GM21526 (cell line): ENCODE measurements around the gene FGD3.
"Not testable (repeated sequence)": the region's sequence is repeated elsewhere in the genome, so short reads cannot be mapped to it uniquely, and the experiment has no call there.

Experiments used
- ATAC-seq: cut with Tn5 transposase; IDR thresholded peaks from one replicate; pipeline ENCODE4 v1.9.1; 2021; ENCODE audit warnings: moderate library complexity; ENCODE audit not compliant: unreplicated experiment, low FRiP score

The FGD3 gene

DNA sequence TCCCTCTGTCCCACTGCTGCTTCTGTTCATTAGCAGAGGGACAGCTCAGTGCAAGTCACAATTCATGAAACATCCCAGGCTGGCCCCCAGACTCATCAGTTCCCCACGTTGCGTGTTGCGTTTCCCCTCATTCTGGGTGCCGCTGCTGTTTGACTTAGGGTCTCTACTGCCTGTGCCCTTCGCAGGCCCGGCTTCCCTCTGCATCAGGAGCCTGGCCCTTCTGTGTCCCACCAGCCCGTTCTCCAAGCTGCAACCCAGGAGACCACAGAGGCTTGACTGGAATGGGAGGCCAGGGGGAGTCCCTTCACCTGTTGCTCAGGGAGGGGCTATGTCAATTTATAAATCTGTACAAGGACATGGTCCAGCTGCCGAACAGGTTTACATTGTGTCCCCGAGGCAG is 57.2 kb downstream of the FGD3 start:
- no peak for ATAC-seq

DNA sequence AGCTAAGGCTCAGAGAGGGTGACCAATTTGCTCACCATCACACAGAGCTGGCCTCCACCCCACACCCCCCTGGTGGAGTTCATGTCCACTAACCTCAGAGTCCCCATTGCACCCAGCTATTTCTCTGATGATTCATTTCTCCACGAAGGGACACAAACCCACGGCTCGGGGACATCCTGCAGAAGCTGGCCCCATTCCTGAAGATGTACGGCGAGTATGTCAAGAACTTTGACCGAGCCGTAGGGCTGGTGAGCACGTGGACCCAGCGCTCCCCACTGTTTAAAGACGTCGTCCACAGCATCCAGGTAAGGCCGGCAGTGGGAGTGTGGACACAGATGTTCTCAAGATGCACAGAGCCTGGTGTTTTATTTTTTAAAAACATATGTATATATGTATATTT is 58.6 kb downstream of the FGD3 start:
- no peak for ATAC-seq

DNA sequence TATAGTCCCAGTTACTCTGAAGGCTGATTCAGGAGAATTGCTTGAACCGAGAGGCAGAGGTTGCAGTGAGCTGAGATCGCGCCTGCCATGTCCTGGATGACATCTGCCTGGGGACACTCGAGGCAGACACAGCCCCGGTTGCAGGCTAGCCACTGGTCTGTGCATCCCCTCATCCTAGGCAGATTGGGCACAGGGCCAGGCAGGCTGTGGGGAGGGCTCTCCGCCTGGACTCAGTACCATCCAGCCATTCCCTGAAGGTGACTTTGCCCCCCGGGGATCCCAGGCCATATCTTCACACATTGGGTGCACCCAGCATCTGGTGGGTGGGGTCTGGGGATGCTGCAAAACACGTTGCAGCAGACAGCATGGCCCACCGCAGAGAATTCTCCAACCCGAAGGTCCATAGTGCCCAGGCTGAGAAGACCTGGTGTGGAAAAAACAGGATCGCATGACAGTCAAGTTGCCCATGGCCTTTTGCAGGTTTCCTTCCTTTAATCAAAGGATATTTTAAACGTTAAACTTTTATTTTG is 60.3 kb downstream of the FGD3 start:
- ATAC-seq: no peak

DNA sequence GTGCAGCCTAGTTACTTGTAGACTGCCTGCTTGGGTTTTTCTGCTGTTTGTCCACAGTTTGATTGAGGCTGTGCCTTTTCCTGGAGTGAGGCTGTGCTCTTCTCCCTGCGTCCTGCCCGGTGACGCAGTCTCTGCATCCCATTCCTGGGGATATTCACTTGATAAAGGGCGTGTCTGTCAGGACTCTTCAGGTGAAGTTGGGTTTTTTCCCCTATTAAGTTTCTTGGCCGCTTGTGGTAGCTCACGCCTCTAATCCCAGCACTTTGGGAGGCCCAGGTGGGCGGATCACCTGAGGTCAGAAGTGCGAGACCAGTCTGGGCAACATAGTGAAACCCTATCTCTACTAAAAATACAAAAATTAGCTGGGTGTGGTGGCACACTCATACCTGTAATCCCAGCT is 61.1 kb downstream of the FGD3 start:
- no peak for ATAC-seq

DNA sequence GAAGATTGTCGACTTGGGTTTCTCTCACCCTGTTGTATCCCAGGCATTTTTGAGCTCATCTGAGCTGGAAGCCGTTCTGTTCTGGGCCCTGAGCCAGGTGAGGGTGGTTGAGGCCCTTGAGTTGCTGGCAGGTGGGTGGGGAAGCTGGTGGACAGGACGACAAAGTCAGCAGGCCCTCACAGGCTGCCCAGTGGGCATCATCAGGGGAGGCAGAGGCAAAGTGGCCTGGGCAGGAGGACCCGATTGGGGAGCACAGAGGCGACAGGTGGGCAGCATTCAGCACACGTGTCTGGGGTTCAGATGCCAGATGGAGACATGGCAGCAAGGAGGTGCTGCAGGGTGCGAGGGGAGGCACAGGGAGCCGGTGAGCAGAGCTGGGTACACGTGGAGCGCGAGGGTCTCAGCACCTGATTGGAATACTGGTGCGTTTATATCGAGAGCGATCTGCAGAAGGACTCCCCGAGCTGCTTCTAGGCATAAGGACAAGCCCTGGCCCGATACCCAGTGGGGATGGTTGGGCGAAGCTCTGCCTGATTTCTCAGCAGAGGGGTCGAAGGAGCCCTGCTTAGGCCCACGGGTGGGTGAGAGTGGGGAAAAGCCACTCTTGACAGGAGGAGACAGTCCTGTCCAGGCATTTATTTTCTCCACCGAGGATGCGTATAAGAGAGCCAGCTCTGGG is 62.2 kb downstream of the FGD3 start:
- no peak for ATAC-seq

DNA sequence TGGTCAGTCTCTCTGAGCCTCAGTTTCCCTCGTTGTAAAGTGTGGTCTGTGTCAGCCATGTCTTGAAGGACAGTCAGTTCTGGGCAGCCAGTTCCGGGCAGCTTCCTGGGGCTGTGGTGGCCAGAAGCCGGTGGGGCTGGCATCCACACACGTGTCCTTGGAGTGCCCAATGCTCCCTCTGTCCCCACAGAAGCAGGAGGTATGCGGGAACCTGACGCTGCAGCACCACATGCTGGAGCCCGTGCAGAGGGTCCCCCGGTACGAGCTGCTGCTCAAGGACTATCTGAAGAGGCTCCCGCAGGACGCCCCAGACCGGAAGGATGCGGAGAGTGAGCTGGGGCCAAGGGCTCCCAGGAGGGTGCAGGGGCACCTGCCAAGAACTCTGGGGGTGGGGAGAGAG is 62.7 kb downstream of the FGD3 start:
- no peak for ATAC-seq

DNA sequence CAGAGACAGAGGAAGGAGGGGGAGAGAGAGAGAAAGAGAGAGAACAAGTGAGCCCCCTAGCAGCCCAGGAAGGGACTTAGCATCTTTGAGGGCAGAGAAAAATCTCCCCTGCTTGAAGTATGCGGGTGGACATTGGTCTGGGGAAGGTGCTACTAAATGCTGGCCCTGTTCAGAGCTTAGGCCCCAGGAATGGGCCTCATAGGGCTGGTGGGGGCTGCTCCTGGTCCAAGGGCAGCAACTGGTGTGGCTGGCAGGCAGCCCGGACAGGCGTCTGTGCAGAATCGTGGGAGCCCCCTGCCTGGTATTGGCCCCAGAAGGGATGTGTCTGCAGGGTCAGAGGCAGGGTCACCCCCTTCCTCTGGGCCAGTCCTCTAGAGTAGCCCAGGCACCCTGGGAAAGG is 63.4 kb downstream of the FGD3 start:
- no peak for ATAC-seq

DNA sequence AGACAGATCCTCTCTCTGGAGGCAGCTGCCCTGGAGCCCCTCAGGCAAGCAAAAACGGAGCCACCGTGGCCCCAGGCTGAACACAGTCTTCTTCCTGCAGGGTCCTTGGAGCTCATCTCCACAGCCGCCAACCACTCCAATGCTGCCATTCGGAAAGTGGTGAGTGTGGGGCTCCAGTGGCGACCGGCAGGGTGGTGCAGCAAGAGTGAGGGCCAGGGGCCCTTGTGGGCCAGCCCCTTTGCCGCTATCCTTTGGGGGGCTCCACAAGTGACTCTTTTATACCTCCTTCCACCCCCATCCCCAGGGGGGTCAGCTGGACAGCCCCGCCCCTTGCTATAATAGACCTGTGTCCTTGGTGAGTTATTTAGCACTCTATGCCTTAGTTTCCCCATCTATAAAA is 63.8 kb downstream of the FGD3 start:
- ATAC-seq: no peak

DNA sequence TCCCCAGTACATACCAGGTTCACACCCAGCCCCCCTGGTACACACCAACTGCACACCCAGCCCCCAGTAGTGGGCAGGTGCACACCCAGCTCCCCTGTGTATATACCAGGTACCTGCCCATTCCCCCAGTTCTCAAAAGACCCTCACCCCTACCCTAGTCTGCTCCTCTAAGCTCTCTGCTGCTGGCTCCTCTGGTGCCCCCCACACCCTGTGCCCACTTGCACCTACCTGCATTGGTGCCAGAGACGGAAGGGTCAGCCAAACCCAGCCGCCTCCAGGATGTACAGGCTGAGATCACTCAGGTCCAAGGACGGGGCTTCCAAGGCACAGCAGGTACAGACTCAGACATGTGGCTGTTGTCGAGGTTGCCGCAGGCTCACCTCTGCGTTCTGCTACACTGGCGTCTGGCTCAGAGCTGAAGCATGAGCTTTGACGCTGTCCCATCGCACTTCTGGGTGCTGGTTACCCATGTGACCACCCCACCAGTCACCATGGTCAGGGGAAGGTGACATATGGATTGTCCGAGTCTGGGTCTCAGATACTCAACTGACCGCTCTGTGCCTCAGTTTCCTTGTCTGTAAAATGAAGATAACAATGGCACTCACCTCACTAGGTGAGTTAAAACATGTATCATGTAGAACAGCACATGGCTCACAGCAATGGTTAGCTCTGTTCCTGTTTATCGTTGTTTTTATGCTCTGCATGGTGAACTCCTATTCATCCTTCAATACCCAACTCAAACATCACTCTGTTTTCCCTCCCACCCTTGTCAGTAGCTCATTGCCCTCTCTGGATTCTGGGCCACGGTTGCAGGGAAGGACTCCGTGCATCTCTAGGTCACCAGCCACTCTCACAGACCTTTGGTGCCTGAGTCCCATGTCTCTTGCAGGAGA is 65.9 kb downstream of the FGD3 start:
- no peak for ATAC-seq

DNA sequence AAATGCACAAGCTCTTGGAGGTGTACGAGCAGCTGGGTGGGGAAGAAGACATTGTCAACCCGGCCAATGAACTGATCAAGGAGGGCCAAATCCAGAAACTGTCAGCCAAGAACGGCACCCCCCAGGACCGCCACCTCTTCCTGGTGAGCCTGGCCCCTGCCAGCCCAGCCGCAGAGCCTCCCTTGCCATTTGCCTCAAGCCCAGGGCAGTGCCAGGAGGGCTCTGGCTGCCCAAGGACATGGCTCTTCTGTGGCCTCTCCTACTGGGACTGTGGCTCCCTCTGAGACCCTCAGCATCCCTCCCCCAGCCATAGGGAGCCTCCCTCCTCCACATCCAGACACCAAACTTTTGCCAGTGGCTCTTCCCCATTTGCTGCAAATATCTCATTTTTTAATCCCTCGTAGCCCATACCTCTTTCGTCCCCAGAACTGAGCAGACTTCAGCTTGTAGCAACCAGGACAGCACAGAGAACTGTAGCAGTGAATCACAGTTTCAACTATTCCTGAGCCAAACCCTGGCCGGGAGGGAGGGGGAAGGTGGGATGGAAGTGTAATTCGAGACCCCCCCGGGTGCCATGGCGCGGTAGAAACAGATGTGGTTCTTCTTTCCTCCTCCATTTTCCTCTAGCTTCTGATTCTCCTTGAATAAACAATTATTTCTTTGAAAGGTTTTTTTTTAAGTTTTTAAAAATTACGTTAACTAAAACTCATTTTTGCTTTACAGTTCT is 66.7 kb downstream of the FGD3 start:
- ATAC-seq: no peak

DNA sequence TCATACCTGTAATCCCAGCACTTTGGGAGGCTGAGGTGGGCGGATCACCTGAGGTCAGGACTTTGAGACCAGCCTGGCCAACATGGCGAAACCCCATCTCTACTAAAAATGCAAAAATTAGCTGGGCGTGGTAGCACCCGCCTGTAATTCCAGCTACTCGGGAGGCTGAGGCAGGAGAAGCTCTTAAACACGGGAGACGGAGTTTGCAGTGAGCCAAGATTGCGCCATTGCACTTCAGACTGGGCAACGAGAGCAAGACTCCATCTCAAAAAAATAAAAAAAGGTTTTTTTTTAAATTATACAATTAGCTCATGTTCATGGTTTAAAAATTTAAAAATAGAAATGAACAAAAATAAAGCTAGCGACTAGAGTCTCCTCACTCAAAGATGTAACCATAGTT is 67.9 kb downstream of the FGD3 start:
- not testable (repeated sequence) for ATAC-seq

DNA sequence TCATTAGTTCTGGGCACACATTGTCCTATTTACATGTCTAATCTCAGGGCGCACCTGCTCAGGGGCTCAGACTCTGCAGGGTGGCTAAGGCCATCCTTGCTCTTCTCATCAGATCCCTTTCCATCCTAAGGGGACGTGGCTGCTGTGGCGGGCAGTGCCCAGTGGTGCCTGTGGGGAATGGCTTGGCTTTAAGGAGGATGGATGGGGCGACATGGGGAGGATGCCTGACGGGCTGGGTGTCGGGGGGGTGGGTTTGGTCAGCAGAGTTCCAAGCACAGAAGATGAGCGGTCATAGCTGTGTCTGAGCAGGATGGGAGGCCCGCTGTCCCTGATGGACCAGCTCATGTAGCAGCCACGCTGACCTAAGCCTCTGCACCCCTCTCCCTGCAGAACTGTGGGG is 70.3 kb downstream of the FGD3 start:
- no peak for ATAC-seq

DNA sequence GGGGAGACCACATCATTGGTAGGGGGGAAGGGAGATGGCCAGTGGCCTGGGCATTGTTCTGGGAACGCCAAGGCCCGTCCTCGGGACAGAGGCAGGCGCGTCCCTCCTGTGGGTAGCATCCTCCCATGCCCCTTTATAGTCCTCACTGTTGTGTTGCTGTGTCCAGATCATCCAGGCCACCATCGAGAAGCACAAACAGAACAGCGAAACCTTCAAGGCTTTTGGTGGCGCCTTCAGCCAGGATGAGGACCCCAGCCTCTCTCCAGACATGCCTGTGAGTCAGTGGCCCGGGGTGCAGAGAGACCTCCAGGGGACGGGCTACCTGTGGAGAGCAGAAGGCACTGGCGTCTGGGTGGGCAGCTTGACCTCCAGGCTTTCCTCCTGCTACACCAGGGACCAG is 72.8 kb downstream of the FGD3 start:
- ATAC-seq: no peak

DNA sequence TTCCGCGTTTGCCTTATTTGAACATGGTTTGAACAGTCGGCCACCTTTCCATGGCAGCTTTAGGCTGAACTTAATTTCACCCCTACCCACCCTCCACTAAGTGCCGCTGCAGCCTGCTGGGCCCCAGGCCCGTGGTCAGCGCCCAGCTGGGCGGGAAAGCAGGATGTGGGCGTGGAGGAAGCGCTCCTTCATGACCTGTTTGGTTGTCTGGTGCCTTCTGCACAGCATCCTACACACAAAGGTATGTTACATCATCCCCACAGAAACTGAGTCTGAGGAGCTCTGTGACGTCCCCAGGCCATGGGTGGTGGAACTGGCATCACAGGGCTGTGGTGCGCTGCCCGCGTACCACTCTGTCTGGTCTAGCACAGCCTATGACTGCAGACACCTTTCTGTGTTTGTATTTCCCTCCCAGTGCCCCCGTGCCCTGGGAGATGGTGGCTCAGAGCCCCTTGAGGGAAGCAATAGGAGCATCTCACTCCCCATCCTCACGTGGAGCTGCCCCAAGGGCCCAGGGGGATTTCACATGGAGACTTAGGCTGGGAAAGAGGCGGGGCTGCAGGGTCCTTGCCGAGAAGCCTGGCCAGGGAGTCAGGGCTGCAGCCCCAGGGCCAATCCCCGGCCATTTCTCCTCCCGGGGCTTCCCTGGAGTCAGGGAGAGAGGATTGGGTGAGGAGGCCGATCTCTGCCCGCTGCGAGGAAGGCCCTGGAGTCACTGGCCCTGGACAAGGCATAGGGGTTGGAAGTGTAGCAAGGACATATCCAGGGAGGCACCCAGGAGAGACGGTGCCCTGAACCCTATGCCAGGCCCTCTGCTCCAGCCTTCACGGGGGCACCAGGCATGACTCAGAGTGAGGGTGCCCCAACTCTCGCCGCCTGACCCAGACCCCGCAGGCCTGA is 73.7 kb downstream of the FGD3 start:
- ATAC-seq: no peak

DNA sequence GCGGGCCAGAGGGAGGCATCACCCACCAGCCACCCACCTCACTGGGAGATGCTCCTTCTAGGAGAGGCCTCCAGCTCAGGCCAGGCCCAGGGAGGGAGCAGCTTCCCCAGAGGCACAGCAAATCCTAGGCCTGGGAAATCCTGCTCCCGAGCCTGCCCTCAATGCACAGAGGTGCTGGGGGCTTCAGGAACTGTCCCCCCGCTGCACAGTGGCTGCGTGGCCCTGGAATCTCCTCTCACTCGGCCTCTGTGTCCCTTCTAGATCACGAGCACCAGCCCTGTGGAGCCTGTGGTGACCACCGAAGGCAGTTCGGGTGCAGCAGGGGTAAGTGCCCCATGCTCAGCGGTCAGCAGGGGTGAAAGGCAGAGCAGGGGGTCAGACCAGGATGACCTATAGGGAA is 74.7 kb downstream of the FGD3 start:
- ATAC-seq: no peak

DNA sequence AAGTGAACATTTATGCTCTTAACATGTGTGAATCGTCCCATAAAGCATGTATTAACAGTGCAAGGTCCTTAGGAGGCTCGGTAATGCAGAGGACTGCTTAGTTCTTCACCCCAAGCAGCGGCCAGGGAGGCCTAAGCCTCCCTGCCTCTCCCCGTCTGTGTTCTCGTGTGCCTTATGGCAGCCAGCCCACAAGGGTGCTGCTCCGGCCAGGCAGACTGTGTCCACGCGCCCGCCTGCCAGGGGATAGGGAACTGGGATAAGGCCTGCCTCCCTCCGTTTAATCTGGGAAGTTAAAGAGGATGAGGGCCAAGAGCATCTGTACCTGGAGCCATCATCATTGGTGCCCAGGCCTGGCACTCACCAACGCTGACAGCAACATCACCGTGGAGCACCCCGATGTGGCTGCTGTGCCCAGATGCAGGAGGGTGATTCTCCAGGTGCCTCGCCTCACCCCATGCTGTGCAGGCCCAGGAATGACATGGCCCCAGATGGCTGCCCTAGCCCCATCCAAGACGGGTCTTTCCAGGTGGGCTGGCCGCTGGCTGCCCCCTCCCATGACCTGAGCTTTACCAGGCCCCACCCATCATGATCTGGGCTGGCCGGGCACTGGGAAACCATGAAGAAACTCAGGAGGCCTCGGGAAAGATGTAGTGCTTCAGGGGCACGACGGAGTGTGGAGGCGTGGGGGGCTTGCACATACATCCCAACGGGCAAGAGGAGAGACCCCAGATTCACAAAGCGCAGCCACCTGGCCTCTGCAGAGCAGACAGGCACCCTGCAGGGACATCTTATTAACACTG is 75.6 kb downstream of the FGD3 start:
- ATAC-seq: no peak

DNA sequence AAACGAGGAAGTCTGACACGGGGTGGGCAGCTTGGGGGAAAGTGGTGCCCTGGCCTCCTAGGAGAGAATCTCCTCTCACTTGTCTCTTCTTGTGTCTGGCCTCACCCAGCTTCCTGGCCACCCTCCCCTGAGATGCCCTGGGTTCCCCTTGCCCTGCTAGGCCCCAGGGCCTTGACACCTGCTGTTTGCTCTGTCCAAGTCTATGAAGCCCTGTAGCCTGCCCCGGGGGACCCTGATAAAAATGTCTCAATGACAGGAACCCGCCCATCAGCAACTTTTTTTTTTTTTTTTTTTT is 76.1 kb downstream of the FGD3 start:
- ATAC-seq: no peak

DNA sequence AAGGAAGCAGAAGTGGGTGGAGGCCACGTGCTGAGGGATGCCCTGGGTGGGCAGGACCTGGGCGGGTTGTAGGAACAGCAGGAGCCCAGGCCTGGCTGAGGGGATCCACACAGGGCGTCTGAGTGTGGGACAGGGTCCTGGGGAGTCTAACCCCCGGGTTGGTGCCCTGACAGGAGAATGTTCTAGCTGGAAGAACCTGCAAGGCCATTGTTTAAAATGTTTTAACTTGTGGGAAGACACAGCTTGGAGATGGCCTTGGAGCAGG is 77.3 kb downstream of the FGD3 start:
- no peak for ATAC-seq

DNA sequence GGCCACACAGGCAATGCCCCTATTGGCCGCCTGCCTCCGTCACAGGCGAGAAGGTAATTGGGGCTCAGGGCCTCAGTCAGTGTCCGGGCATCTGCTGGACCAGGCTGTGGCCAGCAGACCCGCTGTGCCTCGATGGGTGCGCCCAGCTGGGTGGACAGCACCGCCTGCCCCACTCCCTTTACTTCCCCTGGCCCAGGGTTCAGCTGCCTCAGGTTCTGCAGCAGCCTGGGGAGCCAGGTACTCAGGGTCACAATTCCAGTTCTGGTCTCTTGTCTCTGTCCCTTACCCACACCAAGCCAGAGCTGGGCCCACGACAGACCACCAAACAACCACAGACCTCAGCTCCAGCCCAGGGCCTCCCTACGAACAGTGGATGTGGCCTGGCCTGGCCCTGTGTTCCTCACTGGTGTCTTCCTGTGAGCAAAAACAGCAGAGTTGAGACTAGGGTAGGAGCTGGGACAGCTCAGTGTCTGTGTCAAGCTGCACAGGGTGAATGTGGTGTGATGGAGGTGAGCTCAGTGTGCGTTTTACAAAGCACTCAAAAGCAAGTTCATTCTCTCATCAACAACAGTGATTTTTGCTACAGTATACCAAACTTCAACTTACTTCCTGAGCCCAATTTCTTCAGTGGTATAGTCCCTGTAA is 77.8 kb downstream of the FGD3 start:
- ATAC-seq: no peak
